NAMALWA (cell line): ENCODE data around the gene CLDN12.
A peak's percentile ranks its signal among the peaks of the same experiment; 100 is the strongest.

Experiments
- DNase-seq: peaks from one replicate; pipeline ENCODE4 v3.0.0-alpha.2; 2015; ENCODE audit warnings: low spot score

CLDN12 gene

GRCh38 chr7:90433221-90433620 is 30.0 kb downstream of the CLDN12 start:
- DNase-seq = no peak

DNA sequence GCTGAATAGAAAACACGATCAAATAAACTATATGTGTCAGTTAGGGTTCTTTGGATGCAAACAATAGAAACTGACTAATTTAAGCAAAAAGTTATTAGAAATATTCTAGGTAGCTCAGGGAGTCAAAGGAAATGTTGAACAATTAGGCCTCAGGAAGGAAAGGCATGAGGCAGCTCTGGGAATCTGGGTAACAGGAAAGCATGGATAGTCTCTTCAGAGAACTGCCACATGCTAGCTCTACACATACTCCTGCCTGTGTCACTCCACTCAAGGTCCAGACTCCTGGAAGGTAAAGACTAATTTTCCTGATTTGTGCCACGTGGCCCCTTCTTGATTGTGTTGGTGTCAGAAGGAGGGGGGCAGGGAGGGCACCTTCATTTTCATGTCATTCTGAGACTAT is 42.4 kb downstream of the CLDN12 start:
- DNase-seq = no peak

DNA sequence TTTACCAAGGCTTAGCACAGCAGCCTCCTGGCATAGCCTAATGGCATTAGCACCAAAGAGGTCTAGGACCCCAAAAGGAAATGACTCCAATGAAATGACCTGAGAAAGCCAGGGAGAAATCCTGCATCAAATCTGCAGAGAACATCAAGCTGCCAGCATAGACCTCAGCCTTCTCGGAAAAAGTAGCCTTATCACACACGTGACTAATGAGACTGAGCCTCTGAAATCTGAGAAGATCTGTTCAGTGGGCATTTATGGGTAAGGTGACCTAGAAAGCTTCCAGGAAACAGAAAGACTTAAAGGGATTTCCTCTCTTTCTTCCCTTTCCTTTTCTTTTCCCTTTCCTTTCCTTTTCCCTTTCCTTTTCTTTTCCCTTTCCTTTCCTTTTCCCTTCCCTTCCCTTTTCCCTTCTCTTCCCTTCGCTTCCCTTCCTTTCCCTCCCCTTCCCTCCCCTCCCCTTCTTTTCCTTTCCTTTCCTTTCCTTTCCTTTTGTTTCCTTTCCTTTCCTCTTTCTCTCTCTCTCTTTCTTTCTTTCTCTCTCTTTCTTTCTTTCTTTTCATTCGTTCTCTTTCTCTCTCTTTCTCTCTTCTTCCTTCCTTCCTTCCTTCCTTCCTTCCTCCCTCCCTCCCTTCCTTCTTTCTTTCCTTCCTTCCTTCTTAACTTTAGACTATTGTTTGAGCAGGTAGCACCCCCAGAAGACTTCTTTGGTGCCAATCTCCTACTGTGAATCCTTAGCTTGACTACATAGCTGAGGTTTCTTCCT is 43.1 kb downstream of the CLDN12 start:
- DNase-seq = no peak

DNA sequence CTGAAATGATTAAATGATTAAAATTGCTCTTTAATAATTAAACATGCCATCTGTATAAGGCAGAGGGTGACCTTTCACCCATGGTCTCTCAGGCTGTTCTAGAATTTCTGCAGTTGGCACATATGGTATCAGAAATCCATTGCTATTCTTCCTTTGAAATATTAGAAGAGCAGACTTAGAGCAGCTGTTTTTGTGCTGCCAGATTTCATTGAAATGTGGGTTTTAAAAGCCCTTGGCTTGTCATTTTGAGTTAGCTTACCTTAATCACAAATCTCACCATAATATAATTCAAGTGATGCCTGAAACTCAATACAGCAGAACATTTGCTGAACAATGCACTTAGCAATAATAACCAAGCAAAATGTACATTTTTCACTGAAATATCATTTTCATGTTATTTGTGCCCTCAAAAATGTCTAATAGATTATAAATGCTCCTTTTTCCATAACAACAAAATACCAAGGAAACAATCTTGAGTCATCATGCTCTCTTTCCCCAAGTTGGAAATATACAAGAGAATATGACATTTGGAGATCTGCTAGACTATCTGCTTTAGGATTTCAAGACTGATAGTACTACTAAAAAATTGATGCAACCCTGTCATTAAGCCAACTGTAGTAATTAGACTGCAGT is 50.1 kb downstream of the CLDN12 start:
- no peak for DNase-seq

GRCh38 chr7:90453931-90454330 is 50.7 kb downstream of the CLDN12 start:
- DNase-seq = no peak

GRCh38 chr7:90455163-90456030 is 52.1 kb downstream of the CLDN12 start:
- DNase-seq = peak; percentile 83

DNA sequence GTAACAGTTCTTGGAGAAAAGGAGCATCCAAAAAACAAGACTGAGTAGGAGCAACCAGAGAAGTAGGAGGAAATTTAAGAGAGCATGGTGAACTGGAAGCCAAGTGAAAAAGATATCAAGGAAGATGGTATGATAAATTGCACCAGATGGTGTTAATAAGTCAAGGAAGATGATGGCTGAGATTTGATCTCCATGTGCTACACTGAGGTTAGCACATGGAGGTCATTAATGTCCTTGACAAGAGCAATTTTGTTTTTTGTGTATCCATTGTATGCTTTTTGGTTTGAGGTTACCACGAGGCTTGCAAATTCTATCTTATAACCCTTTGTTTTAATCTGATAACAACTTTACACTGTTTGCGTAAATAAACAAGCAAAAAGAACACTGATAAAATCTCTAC is 54.8 kb downstream of the CLDN12 start:
- DNase-seq = no peak

DNA sequence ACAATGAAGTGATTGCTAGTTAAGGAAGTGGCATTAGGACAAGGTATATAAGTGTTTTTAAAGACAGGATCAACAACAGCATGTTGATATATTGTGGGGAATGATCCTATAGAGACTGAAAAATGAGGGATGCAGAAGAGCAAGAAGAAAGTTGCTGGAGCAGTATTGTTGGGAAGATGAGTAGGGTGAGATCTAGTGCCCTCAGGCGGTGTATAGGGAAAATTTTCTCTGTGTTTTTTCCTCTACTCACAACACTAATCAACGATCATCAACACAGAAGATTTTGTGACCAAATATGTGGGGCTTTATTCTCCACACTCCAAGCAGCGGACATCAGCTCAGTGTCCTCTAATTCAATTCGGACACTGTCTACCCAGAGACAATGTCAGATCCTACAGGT is 56.6 kb downstream of the CLDN12 start:
- no peak for DNase-seq

DNA sequence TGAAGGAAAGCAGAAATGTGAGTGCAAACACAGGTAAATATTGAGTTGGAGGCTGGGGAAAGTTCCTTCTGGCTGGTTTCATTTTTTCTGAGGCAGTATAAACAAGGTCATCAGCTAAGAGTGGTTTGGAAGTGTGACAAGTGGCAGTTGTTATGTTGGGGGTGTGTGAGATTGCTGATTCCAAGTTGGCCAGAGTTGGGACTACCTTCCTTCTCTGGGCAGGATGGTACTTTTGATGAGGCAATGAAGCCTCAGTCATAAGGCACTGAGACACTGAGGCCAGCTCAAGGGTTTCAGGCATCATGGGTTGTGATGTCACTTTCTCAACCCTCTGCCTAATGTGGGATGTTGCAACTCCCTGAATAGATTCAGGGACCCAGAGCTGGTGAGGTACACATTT is 58.0 kb downstream of the CLDN12 start:
- DNase-seq = no peak

GRCh38 chr7:90463151-90463628 is 59.9 kb downstream of the CLDN12 start:
- peak; percentile 27 for DNase-seq
